PC-3 (cell line): ENCODE measurements around the gene MYMK.

Experiments used
- EZH2 ChIP-seq: fragments of 300-600 bp; sonication (generic); IDR thresholded peaks from one replicate; pipeline ENCODE4 v1.6.1; 2017; ENCODE audit warnings: antibody characterized with exemption, mild to moderate bottlenecking, low read length; ENCODE audit not compliant: unreplicated experiment
- EZH2phosphoT487 ChIP-seq: fragments of 300-600 bp; sonication (generic); IDR thresholded peaks from 2 replicates; pipeline ENCODE4 v1.6.1; 2018; ENCODE audit warnings: mild to moderate bottlenecking, antibody characterized with exemption, low read length, borderline replicate concordance
- TF ChIP-seq, protein P1 (sequence below): fragments of 300-600 bp; sonication (generic); conservative IDR thresholded peaks from 2 replicates; pipeline ENCODE4 v1.5.1; 2017; ENCODE audit warnings: antibody characterized with exemption, low read depth, mild to moderate bottlenecking, low read length

DNA sequence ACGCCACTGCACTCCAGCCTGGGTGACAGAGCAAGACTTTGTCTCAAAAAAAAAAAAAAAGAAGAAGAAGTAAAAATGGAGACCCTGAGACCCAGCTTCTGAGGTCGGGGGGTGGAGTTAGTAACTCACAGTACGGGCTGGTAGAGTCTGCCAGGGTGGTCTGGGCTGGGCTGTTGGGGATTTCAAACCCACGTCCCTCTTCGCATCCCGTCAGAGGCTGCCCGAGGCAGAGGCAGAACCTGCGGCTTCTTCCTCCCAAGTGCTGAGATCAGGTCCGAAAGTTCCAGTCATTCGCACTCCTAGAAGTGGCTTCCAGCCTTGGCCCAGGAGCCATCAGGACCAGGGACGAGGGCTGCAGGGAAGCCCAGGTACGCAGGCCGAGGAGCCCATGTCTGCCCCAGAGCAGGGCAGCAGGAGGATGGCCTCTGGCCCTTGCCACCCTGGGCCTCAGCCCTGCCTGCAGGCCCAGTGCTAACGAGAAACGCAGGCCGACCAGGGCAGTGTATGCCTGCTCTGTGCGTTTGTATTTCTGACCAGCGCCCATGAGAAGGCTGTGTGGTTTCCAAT, 36.0 kb downstream of the MYMK start:
- TF ChIP-seq, protein P1, sequence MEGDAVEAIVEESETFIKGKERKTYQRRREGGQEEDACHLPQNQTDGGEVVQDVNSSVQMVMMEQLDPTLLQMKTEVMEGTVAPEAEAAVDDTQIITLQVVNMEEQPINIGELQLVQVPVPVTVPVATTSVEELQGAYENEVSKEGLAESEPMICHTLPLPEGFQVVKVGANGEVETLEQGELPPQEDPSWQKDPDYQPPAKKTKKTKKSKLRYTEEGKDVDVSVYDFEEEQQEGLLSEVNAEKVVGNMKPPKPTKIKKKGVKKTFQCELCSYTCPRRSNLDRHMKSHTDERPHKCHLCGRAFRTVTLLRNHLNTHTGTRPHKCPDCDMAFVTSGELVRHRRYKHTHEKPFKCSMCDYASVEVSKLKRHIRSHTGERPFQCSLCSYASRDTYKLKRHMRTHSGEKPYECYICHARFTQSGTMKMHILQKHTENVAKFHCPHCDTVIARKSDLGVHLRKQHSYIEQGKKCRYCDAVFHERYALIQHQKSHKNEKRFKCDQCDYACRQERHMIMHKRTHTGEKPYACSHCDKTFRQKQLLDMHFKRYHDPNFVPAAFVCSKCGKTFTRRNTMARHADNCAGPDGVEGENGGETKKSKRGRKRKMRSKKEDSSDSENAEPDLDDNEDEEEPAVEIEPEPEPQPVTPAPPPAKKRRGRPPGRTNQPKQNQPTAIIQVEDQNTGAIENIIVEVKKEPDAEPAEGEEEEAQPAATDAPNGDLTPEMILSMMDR: no peak
- TF ChIP-seq EZH2 (no peak), EZH2phosphoT487 (no peak)
